Suprapubic skin (tissue), 4 donors: Measurements from ENCODE around the gene KIF16B. TPM values are rescaled to one million over a fixed set of nuclear protein-coding genes. Genes with fewer than 3 reads are reported as not detected.

Source experiments
- DNase-seq, 2 donors: peaks; one replicate each; pipeline ENCODE4 v3.0.0-alpha.2; 2019; ENCODE audit warnings: low spot score in 2 of 2
- H3K27ac ChIP-seq: fragments of 200-600 bp; sonication (generic); one replicate; pipeline ENCODE4 v1.5.1; 2019
- H3K27me3 ChIP-seq: fragments of 200-600 bp; sonication (generic); one replicate; pipeline ENCODE4 v1.5.1; 2019
- H3K36me3 ChIP-seq: fragments of 200-600 bp; sonication (generic); one replicate; pipeline ENCODE4 v1.5.1; 2019
- H3K4me1 ChIP-seq: fragments of 200-600 bp; sonication (generic); one replicate; pipeline ENCODE4 v1.5.1; 2019
- H3K4me3 ChIP-seq: fragments of 200-600 bp; sonication (generic); one replicate; pipeline ENCODE4 v1.5.1; 2019; ENCODE audit warnings: mild to moderate bottlenecking
- H3K9me3 ChIP-seq: fragments of 200-600 bp; sonication (generic); one replicate; pipeline ENCODE4 v1.5.1; 2019
- CTCF ChIP-seq, 2 donors: fragments of 200-600 bp in 1 of 2; fragments of 450-650 bp in 1 of 2; sonication (generic) in 1 of 2; IDR thresholded peaks; one replicate each; pipeline ENCODE4 v1.5.1; 2016 to 2019; ENCODE audit warnings: antibody characterized with exemption in 2 of 2, mild to moderate bottlenecking in 1 of 2, moderate library complexity in 1 of 2
- EP300 ChIP-seq: sonication (generic); formaldehyde crosslinking; IDR thresholded peaks from one replicate; pipeline ENCODE4 v1.6.1; 2017; ENCODE audit warnings: antibody characterized with exemption
- POLR2A ChIP-seq, 2 donors: fragments of 450-650 bp; IDR thresholded peaks; one replicate each; pipeline ENCODE4 v1.6.1; 2017; ENCODE audit warnings: antibody characterized with exemption in 2 of 2, mild to moderate bottlenecking in 2 of 2, moderate library complexity in 2 of 2
- POLR2AphosphoS5 ChIP-seq, 3 donors: sonication (generic); formaldehyde crosslinking; IDR thresholded peaks; one replicate each; pipeline ENCODE4 v1.6.1; 2017; ENCODE audit warnings: antibody characterized with exemption in 3 of 3
- WGBS: methylation state at CpG from one replicate; pipeline ENCODE4 v1.1.5; 2018; 5-methylcytosine and 5-hydroxymethylcytosine counted together
- total RNA-seq, 4 donors: library from RNA; depleted of rRNA; stranded (reverse); fragments of >200 nt; gene quantifications; one replicate each; pipeline ENCODE4 v1.1.0, GENCODE V29; 2016

The KIF16B gene
- total RNA-seq, 4 donors from 2014 or later: 23.7 to 64.0 (median 38.2) TPM

DNA sequence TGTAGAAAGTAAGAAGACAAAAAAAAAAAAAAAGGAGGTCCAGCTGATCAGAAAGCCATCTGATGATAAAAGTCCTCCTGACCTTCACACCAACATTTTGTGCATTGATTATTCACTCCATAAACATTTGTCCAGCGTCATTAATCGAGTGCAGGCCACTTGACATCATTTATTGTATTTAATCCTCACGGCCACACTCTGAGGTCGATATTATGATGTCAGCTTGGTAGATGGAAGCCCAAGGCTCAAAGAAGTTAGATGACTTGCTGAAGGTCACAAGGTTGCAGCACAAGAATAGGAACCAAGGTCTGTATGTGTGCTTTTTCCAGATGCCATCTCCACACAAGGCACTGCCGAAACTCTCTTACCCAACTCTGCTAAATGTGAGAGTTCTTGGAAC lies 328.4 kb downstream of the KIF16B start:
- Histone ChIP-seq H3K4me3 (no peak overlapping the region), H3K9me3 (no peaks in the 10 kb centered on the region), H3K36me3 (no peaks in the 10 kb centered on the region), H3K4me1 (no peaks in the 10 kb centered on the region), H3K27ac (no peak overlapping the region), H3K27me3 (no peaks in the 10 kb centered on the region)
- WGBS: 94% methylated on average over 5 of the region's 5 CpGs
- no peak for DNase-seq
- TF ChIP-seq EP300 (no peak), POLR2A (IDR thresholded peaks at IDR 0.05) (no peak), POLR2AphosphoS5 (IDR thresholded peaks at IDR 0.05) (no peak), CTCF (IDR thresholded peaks at IDR 0.05) (no peak)

- Histone ChIP-seq H3K27ac (no peak overlapping the region), H3K4me1 (no peaks in the 10 kb centered on the region), H3K27me3 (no peaks in the 10 kb centered on the region), H3K9me3 (no peaks in the 10 kb centered on the region), H3K4me3 (no peak overlapping the region), H3K36me3 (no peaks in the 10 kb centered on the region)
- TF ChIP-seq EP300 (no peak), CTCF (IDR thresholded peaks at IDR 0.05) (no peak), POLR2A (IDR thresholded peaks at IDR 0.05) (no peak), POLR2AphosphoS5 (IDR thresholded peaks at IDR 0.05) (no peak)
- 61% methylated on average over 4 of the region's 4 CpGs for whole genome bisulfite sequencing
- DNase-seq: peak in 1 of 2 donors; percentile 28
Measured at GRCh38 chr20:16243470-16243869, 329.8 kb downstream of the KIF16B start.

DNA sequence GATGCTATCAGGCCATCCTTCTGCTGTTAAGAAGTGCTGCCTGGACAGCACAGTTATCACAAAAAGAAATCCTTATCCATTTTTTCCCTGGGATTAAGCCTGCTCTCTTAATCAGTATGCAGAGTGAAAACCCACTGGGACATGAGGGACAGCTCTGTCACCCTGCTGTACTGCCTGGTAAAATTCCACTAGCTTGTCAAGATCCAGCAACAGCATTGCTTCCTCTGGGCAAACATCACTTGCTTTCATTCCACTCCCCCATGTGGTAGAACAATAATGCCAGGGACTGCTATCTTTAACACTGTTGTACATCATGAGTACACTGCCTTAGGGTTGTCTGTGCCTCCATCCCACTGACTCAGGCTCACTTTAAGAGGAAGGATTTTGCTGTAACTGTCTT lies 331.3 kb downstream of the KIF16B start:
- Histone ChIP-seq H3K27ac (no peak overlapping the region), H3K27me3 (no peaks in the 10 kb centered on the region), H3K9me3 (no peaks in the 10 kb centered on the region), H3K36me3 (no peaks in the 10 kb centered on the region), H3K4me1 (no peaks in the 10 kb centered on the region), H3K4me3 (no peak overlapping the region)
- DNase-seq: peak in 1 of 2 donors; percentile 4
- TF ChIP-seq EP300 (no peak), POLR2A (IDR thresholded peaks at IDR 0.05) (no peak), POLR2AphosphoS5 (IDR thresholded peaks at IDR 0.05) (no peak), CTCF (IDR thresholded peaks at IDR 0.05) (no peak)

DNA sequence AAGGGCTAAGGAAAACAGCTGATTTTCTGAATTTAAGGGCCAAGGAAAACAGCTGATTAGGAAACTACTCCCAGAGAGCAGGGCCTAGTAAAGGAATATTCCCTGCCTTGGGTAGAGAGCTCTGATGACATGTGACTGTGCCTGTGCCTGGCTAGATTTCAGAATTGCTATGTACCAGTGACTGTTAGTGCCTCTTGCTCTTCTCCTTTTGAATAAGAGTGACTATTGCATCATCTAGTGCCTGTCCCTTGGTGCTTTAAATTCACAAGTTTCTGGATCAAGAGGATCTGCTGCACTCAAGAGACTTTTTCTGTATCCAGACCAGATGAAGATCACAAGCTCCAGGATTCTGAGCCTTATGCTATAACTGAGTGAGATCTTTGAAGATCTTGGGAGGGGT lies 332.9 kb downstream of the KIF16B start:
- Histone ChIP-seq H3K27me3 (no peaks in the 10 kb centered on the region), H3K4me3 (no peak overlapping the region), H3K27ac (no peak overlapping the region), H3K36me3 (no peaks in the 10 kb centered on the region), H3K9me3 (no peaks in the 10 kb centered on the region), H3K4me1 (no peaks in the 10 kb centered on the region)
- no peak for DNase-seq
- TF ChIP-seq CTCF (IDR thresholded peaks at IDR 0.05) (no peak), POLR2A (IDR thresholded peaks at IDR 0.05) (no peak), EP300 (no peak), POLR2AphosphoS5 (IDR thresholded peaks at IDR 0.05) (no peak)

GRCh38 chr20:16236589-16237241 lies 336.5 kb downstream of the KIF16B start:
- Histone ChIP-seq H3K9me3 (no peaks in the 10 kb centered on the region), H3K4me1 (no peaks in the 10 kb centered on the region), H3K27me3 (no peaks in the 10 kb centered on the region), H3K4me3 (no peak overlapping the region), H3K27ac (no peak overlapping the region), H3K36me3 (no peaks in the 10 kb centered on the region)
- TF ChIP-seq CTCF (IDR thresholded peaks at IDR 0.05) (no peak), POLR2AphosphoS5 (IDR thresholded peaks at IDR 0.05) (no peak), EP300 (no peak), POLR2A (IDR thresholded peaks at IDR 0.05) (no peak)
- WGBS: 88% methylated on average over 9 of the region's 9 CpGs
- DNase-seq: no peak
